NCI-H226 (cell line): Measurements from ENCODE around the gene NECTIN4.
"Not testable (repeated sequence)": the region's sequence is repeated elsewhere in the genome, so short reads cannot be mapped to it uniquely, and the experiment has no call there.

Experiments
- DNase-seq: peaks from one replicate; pipeline ENCODE4 v3.0.0-alpha.2; 2015

The NECTIN4 gene

DNA sequence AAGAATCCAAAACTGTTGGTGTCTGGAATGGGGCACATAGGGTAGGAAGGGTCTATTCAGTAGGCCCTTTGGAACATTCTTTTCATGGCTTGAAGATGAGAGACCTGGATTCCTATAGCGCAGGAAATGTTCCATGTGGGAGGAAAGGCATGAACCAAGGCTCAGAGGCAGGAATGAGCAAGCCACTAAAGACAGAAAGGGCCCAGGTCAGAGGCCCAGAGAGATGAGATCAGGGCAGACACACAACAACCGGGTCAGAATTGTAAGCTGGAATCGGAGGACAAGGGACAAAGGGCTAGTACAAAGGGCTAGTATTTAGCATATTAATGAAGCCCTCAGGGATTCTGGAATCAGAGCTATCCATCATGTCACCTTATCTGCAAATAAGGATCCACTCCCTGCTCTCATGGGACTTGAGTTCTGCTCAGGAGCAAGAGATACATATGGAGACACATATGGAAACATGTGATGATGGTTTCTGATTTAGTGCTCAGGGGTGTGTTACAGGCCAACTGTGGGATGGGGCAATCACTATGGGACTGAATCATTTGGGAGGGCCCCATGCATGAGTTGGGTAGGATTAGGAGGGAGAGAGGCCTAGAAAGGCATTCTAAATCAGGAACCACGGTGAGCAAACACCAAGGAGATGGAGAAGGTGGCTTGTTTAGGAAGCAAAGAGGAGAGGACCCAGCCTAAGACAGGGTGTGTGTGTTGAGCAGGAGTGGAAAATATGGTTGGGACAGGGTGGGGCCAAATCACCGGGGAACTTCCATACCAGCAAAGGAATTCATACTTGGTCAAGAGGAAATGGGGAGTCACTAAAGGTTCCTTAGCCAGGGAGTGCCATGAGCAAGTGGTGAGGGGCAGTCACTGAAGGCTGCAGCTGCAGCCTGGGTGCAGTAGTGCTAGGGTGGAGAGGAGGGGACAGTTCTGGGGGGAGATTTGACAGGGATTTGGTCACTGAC is 8.6 kb downstream of the NECTIN4 start:
- peak; percentile 71 for DNase-seq

DNA sequence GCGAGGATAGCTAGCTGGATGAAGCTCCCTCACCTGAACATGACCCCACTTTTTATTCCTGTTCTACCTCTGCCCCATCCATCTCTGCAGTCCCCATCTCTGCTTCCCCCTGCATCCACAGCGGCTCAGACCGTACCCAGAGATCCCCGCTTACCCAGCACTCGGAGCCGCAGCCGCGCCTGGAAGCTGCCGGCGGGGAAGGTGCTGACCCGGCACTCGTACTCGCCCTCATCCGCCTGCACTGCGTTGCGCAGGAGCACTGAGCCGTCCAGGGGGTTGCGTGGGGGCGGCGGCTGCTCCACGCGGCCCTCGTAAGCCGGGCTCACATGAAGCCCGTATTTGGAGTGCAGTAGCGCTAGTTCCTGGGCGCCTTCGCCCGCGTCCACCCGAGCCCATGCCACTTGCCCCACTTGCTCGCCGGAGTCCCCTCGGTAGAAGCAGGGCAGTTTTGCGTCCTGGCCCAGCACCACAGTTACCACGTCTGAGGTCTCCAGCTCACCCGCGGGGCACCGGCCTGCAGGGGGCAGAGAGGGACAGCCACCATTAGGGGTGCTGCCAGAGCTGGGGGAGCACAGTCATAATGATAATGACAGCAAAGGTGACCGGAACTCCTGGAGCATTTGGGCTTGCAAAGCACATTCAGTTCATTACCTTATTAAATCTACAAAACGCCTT is 9.8 kb downstream of the NECTIN4 start:
- DNase-seq = no peak

DNA sequence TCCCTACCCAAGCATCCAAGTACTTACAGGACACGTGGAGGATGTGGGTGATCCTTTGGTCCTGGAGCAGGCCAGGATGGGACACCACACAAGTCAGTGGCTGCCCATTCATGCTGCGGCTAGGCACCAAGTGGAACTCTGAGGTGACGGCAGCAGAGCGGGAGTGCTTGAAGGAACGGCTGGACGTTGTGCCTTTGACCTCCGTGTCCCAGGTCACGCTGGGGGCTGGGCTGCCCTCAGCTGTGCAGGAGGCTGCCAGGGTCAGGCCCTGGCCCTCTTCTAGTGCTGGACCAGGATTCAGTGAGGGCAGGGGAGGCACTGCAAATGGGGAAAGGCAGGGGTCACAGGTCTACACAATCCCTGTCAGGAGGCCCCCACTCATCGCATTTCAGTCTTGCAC is 11.9 kb downstream of the NECTIN4 start:
- DNase-seq = no peak

DNA sequence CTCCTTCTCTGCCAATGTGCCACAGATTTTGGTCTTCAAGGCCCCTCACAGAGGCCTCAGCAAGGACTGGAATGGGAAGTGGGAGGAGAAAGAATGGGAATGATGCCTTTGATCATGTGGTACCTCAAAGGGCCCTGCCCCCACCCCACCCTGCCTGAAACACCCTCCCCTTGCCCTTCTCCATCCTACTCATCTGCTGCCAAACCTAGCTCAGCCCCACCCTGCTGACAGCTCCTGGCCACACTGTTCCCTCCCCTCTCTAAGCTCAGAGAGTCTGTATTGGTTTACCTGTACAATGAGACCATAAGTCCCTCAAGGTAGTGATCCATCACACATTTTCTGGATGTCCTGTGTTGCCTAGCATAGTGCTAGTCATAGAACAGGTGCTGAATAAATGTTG is 12.9 kb downstream of the NECTIN4 start:
- DNase-seq = no peak

- no peak for DNase-seq
These were observed 14.5 kb downstream of the NECTIN4 start for GRCh38 chr1:161074676-161075368.

- no peak for DNase-seq
These were observed 15.8 kb downstream of the NECTIN4 start for GRCh38 chr1:161073474-161074121.

DNA sequence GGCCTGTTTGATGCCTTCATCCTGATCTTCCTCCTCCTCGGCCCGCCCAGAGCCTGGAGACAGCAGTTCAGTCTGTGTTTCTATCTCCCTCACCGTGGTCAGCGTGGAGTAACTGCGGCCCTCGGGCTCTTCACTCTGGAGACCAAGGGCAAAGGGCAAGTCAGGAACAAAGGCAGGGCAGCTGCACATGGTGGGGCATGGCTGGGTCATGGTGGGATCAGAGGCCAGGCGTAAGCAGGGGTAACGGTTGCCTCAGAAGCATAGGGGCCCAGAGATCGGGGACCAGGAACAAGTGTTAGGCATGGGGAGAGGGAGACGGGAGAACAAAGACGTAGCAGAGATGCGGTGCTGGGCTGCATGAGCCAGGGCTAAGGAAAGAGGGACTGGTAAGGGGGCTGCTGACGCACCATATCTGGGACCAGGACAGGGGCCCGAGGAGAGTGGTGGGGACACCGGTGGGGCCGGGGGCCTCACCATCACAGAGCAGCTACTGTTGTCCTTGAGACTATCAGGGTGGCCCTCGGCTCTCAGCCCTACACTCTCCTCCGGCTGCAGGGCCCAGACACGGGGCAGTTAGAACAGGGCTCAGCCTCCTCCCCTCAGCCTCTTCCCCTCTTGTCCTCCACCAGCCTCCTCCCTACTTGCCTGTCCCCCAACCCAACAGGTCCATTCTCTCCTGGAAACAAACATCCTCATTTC is 16.5 kb downstream of the NECTIN4 start:
- DNase-seq = no peak

DNA sequence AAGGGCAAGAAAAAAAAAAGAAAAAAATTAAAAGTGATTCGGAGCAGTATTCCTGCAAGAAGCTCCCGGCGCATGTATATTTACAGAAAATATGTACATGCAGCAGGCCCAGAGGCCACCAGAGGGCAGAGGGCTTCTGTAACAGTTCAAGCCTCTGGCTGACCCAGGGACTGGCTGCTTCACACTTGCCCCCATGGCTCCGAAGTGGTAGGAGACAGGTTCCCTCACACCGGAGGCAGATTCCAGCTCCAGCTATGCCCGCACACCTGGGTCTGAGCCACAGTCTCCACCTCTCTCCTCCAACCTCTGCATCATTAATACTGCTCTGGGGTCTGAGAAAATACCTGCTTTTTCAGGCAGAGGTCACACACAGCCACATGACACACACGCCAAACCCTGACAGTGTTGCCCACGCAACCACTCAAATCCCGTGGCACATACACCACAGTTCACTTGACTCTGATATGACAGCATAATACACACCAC is 17.4 kb downstream of the NECTIN4 start:
- peak; percentile 27 for DNase-seq

GRCh38 chr1:161070761-161071160 is 18.6 kb downstream of the NECTIN4 start:
- DNase-seq = no peak

DNA sequence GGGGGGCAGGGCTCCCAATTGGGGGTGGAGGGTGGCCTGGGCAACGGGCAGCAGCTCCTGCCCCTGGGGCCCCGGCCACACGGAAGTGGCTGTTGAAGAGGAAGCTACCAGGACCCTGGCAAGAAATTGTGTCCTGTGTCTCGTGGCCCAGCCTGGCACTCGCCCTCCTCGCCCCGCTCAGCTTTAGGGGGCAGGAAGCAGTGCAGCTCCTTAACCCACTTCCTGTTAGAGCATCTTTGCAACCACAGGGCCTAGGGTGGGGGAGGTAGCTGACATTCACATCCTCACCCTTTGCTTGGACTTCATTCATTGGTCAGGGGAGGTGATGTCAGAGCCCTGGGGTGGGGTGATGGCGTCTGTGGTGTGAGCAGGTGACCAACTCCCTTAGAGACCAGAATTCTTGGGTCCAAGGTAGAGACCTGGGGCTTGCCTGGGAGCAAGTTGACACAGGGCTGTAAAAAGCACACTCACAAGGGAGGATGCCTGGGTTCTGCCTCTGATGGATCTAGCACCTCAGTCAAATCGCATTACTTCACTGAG is 19.6 kb downstream of the NECTIN4 start, which contains the start of gene ARHGAP30:
Gene ARHGAP30, minus strand, starts transcription at position 161 of the 540 bp plus-strand sequence. CDS start 267 bp downstream, outside the sequence.
- peak; percentile 44 for DNase-seq

DNA sequence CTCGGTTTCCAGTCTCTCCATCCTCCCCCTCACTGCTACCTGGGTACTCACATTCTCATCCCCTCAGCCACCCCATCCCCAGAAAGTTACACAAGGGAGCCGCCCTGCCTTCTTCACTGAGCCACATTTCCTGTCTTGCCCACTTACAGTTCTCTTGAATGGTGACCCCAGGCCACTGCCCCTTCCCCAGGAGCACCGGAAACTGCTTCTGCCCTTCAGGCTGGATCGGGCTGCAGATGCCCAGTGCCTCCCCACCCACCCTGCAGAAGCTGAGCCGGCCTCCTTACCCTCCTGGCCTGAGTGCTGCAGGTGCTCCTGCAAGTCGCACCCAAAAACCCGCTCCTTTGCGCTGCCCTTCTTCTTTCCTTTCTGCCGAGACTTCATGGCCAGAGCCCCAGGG is 20.1 kb downstream of the NECTIN4 start:
- DNase-seq = no peak

DNA sequence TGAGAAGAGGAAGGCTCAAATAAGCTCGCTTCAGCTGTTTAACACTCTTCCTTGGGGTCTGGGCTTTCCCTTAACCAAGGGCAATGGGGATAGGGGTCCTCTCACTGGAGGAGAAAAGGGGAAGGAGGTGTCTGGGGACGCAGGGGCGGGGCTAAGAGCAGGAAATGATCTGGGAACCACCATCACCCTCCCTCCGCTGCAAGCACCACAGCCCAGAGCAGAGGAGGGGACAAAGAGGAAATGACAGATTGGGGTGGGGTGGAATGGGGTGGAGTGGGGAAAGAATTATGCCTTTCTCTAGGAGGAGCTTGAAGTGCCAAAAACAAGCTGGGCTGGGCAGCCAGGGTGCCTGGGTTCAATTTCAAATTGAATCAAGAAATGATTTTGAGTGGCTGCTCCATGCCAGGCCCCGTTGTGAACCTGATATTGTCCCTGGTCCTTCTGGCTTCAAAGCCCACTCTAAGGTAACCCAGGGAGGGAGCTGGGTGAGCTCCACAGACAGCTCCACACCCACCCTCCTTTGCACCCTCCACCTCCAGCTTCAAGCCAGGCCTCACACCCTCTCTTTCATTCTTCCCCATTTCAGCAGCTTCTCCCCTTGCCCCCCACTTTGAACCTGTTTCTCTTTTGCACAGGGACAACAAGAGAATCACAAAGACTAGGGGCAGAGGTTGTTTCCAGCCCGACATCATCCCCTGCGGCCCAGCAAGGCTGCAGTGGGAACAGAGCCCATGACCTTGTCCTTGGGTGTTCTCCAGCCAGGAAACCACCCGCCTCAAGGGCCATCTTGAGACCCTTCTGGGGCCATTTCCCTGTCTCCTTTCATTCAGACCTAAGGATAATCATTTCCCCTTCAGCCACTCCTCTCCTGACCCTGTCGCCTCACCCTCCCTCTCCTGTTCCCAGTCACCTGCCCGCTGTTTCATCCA is 20.8 kb downstream of the NECTIN4 start:
- no peak for DNase-seq

- no peak for DNase-seq
These were observed 22.7 kb downstream of the NECTIN4 start for GRCh38 chr1:161066694-161067093.

DNA sequence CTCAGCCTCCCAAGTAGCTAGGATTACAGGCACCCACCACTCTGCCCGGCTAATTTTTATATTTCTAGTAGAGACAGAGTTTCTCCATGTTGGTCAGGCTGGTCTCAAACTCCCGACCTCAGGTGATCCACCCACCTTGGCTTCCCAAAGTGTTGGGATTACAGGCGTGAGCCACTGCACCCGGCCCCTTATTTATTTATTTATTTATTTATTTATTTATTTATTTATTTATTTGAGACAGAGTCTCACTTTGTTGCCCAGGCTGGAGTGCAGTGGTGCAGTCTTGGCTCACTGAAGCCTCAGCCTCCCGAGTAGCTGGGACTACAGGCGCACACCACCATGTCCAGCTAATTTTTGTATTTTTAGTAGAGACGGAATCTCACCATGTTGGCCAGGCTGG is 23.7 kb downstream of the NECTIN4 start:
- not testable (repeated sequence) for DNase-seq

GRCh38 chr1:161063936-161064335 is 25.4 kb downstream of the NECTIN4 start:
- not testable (repeated sequence) for DNase-seq

DNA sequence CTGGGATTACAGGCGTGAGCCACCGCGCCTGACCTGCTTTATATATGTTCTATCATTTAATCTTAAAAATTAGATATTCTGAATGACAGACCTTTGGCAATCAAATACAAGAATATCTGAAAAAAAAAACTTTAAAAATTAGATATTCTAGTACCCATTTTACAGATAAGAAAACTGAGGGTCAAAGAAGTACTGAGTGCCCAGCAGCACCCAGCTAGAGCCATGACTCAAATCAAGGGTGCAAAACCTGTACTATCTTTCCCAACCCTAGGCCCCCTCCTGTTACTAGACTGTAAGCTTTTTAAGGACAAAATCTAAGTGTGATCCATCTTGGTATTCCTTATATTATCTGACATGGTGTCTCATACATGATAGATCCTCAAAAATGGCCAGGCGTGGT is 27.9 kb downstream of the NECTIN4 start:
- no peak for DNase-seq

DNA sequence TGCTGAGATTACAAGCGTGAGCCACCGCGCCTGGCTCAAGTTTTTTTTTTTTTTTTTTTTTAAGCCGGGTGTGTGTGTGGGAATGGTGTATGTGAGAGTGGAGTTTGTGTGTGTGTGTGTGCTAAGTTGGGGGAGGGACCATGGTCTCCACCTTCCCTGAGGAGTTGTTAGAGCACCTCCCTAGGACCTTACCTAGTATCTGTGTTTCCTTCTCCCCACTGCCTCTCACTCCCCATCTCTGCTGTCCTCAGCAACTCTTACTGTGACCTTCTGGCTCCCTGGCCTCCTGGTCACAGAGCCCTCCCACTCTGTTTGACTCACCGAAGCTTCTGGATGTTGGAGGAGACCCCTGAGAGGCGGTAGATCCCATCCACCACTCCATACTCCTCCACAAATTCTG is 30.1 kb downstream of the NECTIN4 start:
- DNase-seq = no peak

GRCh38 chr1:161054805-161055204 is 34.6 kb downstream of the NECTIN4 start:
- DNase-seq = no peak

DNA sequence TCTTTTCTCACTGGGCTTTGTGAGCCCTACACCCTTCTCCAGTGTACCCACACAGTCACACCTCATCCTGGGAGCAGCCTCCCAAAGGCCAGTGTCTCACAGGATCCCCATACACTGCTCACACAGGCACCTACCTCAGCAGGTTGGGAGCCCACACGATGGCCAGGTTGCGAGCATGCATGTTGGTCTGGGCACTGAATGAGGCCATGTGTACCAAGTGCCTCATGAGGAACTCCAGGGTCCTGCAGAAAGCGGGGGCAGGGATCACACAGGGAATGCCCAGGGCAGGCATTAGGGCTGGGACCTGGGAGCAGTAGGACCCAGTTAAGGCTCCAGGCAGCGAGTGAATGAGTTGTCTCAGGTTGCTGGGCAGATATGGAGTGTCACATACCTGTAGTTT is 35.1 kb downstream of the NECTIN4 start:
- no peak for DNase-seq

GRCh38 chr1:161052899-161053298 is 36.5 kb downstream of the NECTIN4 start:
- DNase-seq = no peak

DNA sequence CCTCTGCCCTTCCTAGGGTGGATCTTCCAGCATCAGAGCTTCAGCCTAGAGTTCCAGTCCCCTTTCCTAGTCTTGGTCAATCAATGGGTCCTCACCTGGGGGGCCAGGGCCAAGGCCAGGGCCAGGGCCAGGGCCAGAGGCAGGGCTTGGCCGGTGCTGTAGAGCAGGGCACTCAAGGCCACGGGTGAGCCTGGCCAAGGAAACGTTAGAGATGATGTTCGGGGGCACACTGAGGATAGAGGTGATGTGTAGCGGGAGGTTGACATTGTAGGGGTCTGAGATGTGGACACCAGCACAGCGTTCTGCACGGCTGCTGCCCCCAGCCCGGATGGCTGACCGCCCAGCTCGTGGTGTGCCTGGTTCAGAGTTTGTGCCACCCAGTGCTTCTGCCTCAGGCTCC is 38.1 kb downstream of the NECTIN4 start:
- no peak for DNase-seq
